ENCODE results near the gene CPLX1.

DNA sequence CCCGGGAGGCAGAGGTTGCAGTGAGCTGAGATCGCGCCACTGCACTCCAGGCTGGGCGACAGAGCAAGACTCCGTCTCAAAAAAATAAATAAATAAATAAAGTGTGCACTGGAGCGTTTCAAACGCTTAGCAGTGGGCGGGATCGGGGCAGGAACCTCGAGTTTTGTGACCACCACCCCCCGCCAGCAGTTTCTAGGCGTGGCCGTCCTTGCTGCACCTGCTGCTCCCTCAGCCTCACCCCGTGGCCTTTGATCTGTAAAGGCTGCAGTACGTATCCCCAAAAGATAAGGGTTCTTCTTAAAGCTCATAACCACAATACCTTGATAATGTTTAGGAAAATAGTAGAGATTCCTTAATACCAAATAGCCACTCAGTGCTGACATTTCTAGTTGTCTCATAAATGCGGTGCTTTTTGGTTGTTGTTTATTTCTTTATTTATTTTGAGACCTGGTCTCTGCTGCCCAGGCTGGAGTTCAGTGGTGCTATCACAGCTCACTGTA, 87.1 kb downstream of the CPLX1 start:
- TF ChIP-seq POLR2A (IDR thresholded peaks at IDR 0.05), result no peak
- TF ChIP-seq, protein P1, sequence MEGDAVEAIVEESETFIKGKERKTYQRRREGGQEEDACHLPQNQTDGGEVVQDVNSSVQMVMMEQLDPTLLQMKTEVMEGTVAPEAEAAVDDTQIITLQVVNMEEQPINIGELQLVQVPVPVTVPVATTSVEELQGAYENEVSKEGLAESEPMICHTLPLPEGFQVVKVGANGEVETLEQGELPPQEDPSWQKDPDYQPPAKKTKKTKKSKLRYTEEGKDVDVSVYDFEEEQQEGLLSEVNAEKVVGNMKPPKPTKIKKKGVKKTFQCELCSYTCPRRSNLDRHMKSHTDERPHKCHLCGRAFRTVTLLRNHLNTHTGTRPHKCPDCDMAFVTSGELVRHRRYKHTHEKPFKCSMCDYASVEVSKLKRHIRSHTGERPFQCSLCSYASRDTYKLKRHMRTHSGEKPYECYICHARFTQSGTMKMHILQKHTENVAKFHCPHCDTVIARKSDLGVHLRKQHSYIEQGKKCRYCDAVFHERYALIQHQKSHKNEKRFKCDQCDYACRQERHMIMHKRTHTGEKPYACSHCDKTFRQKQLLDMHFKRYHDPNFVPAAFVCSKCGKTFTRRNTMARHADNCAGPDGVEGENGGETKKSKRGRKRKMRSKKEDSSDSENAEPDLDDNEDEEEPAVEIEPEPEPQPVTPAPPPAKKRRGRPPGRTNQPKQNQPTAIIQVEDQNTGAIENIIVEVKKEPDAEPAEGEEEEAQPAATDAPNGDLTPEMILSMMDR (IDR thresholded peaks at IDR 0.05), result no peak
